Activated CD4-positive, alpha-beta memory T cell treated with anti-CD3 and anti-CD28 coated beads for 36 hours (primary cell): ENCODE results near the gene MYD88. TPM values are rescaled to one million over a fixed set of nuclear protein-coding genes. Genes with fewer than 3 reads are reported as not detected.
A peak's percentile ranks its signal among the peaks of the same experiment; 100 is the strongest.
"Not testable (repeated sequence)": the region's sequence is repeated elsewhere in the genome, so short reads cannot be mapped to it uniquely, and the experiment has no call there.

Experiments
- CTCF ChIA-PET: fragments of 350-600 bp; sonication (Branson Sonifier 250); formaldehyde crosslinking; loops from one replicate; lab custom pipeline; 2021; ENCODE audit warnings: antibody characterized with exemption, inconsistent platforms; lab: Charles Lee
- POLR2A ChIA-PET: fragments of 350-600 bp; sonication (Branson Sonifier 250); formaldehyde crosslinking; loops from one replicate; lab custom pipeline; 2021; ENCODE audit warnings: antibody characterized with exemption; lab: Charles Lee
- DNase-seq: peaks from one replicate; pipeline ENCODE4 v3.0.0-alpha.2; 2020
- H3K27ac Mint-ChIP-seq: one replicate; pipeline ENCODE4 v1.8.0; 2021; ENCODE audit warnings: mixed read lengths
- H3K27me3 Mint-ChIP-seq: one replicate; pipeline ENCODE4 v1.8.0; 2021; ENCODE audit warnings: mixed read lengths
- H3K36me3 Mint-ChIP-seq: one replicate; pipeline ENCODE4 v1.8.0; 2021; ENCODE audit warnings: mixed read lengths
- H3K4me1 Mint-ChIP-seq: one replicate; pipeline ENCODE4 v1.8.0; 2021; ENCODE audit warnings: low read depth, mixed read lengths
- H3K4me3 Mint-ChIP-seq: one replicate; pipeline ENCODE4 v1.8.0; 2021; ENCODE audit warnings: mild to moderate bottlenecking, mixed read lengths
- H3K9me3 Mint-ChIP-seq: one replicate; pipeline ENCODE4 v1.8.0; 2021; ENCODE audit warnings: mixed read lengths
- intact Hi-C: fragments of 100-400 bp; cut with micrococcal nuclease; formaldehyde crosslinking; loops from one replicate; pipeline ENCODE4 v1.15.1; 2023
- total RNA-seq, 2 experiments: library from RNA; stranded (reverse); gene quantifications; one replicate each; pipeline ENCODE4 v1.2.3, GENCODE V29; 2021

Gene MYD88
- total RNA-seq, 2 experiments from 2014 or later: 32.3 to 34.8 TPM

GRCh38 chr3:38130631-38131065, 7.8 kb upstream of the MYD88 start:
- intact Hi-C loops: no loop called here
- ChIA-PET CTCF (interaction anchor here (1.1 kb wide), 1 partner anchor 64 kb away, joined by 3 read pairs; no protein-coding TSS in a partner anchor), POLR2A (no interaction called here)
- no peak overlapping the region for H3K27ac Mint-ChIP-seq
- H3K27me3 Mint-ChIP-seq: no peaks in the 10 kb centered on the region
- peaks cover 35% of the 10 kb centered on the region for H3K36me3 Mint-ChIP-seq
- no peak for DNase-seq
- H3K9me3 Mint-ChIP-seq: no peaks in the 10 kb centered on the region
- peaks cover 23% of the 10 kb centered on the region for H3K4me1 Mint-ChIP-seq
- H3K4me3 Mint-ChIP-seq: no peak overlapping the region

- H3K4me1 Mint-ChIP-seq: peaks cover 24% of the 10 kb centered on the region
- H3K36me3 Mint-ChIP-seq: peaks cover 37% of the 10 kb centered on the region
- H3K9me3 Mint-ChIP-seq: no peaks in the 10 kb centered on the region
- no peak overlapping the region for H3K27ac Mint-ChIP-seq
- ChIA-PET POLR2A (no interaction called here), CTCF (interaction anchor here (0.9 to 1.1 kb wide), 3 partner anchors 62 to 348 kb away, joined by 3 to 4 read pairs (median 3); no protein-coding TSS in a partner anchor)
- intact Hi-C loops: no loop called here
- H3K4me3 Mint-ChIP-seq: no peak overlapping the region
- DNase-seq: peak; percentile 48
- H3K27me3 Mint-ChIP-seq: no peaks in the 10 kb centered on the region
These were observed 6.7 kb upstream of the MYD88 start for GRCh38 chr3:38131621-38132369.

- CTCF ChIA-PET: interaction anchor here (1.2 kb wide), 1 partner anchor 214 kb away, joined by 3 read pairs; the partner anchor contains the start of gene XYLB
- intact Hi-C loops: no loop called here
- H3K4me3 Mint-ChIP-seq: no peak overlapping the region
- H3K27ac Mint-ChIP-seq: no peak overlapping the region
- peaks cover 31% of the 10 kb centered on the region for H3K36me3 Mint-ChIP-seq
- POLR2A ChIA-PET: no interaction called here
- no peaks in the 10 kb centered on the region for H3K27me3 Mint-ChIP-seq
- no peaks in the 10 kb centered on the region for H3K9me3 Mint-ChIP-seq
- peak; percentile 5 for DNase-seq
- peaks cover 34% of the 10 kb centered on the region for H3K4me1 Mint-ChIP-seq
These were observed 5.3 kb upstream of the MYD88 start for GRCh38 chr3:38133209-38133556.

GRCh38 chr3:38133557-38134405, 4.7 kb upstream of the MYD88 start:
- Mint-ChIP-seq H3K9me3 (no peaks in the 10 kb centered on the region), H3K36me3 (peaks cover 31% of the 10 kb centered on the region), H3K27ac (no peak overlapping the region), H3K4me3 (no peak overlapping the region), H3K4me1 (peaks cover 36% of the 10 kb centered on the region), H3K27me3 (no peaks in the 10 kb centered on the region)
- peak; percentile 2 for DNase-seq
- ChIA-PET CTCF (interaction anchor here (1.2 kb wide), 1 partner anchor 213 kb away, joined by 3 read pairs; the partner anchor contains the start of gene XYLB), POLR2A (no interaction called here)
- intact Hi-C loops: no loop called here

- intact Hi-C loops: loop anchor here (5.0 kb wide), 1 partner anchor 348 kb away; no protein-coding TSS in a partner anchor
- POLR2A ChIA-PET, H3K27me3 Mint-ChIP-seq, H3K9me3 Mint-ChIP-seq, H3K27ac Mint-ChIP-seq, DNase-seq: not testable (repeated sequence)
- Mint-ChIP-seq H3K4me1 (peaks cover 40% of the 10 kb centered on the region), H3K4me3 (peak overlapping the region; percentile 80), H3K36me3 (peaks cover 28% of the 10 kb centered on the region)
- CTCF ChIA-PET: interaction anchor here (1.2 kb wide), 1 partner anchor 212 kb away, joined by 3 read pairs; the partner anchor contains the start of gene XYLB
These were observed 3.8 kb upstream of the MYD88 start for GRCh38 chr3:38134517-38135143.

- Mint-ChIP-seq H3K36me3 (peaks cover 21% of the 10 kb centered on the region), H3K4me1 (peaks cover 51% of the 10 kb centered on the region), H3K27ac (peak overlapping the region; percentile 74), H3K4me3 (peak overlapping the region; percentile 80)
- peak; percentile 43 for DNase-seq
- H3K9me3 Mint-ChIP-seq, H3K27me3 Mint-ChIP-seq: not testable (repeated sequence)
- ChIA-PET POLR2A (interaction anchor here (0.8 to 3.7 kb wide), 4 partner anchors 30 to 1037 kb away, joined by 3 to 70 read pairs (median 8); partner anchors contain the start of genes DLEC1 and OXSR1), CTCF (interaction anchor here (1.0 to 2.1 kb wide), 2 partner anchors 211 to 345 kb away, joined by 3 to 11 read pairs; partner anchors contain the start of gene XYLB)
- intact Hi-C loops: loop anchor here (2.0 to 5.0 kb wide), 3 partner anchors 69 to 347 kb away; partner anchors contain the start of gene XYLB
These were observed 2.7 kb upstream of the MYD88 start for GRCh38 chr3:38135621-38136277.

GRCh38 chr3:38136393-38136776, 2.1 kb upstream of the MYD88 start:
- peaks cover 22% of the 10 kb centered on the region for H3K36me3 Mint-ChIP-seq
- peak overlapping the region; percentile 74 for H3K27ac Mint-ChIP-seq
- no peaks in the 10 kb centered on the region for H3K27me3 Mint-ChIP-seq
- DNase-seq: peak; percentile 34
- CTCF ChIA-PET: interaction anchor here (1.0 to 2.8 kb wide), 6 partner anchors 18 to 344 kb away, joined by 3 to 15 read pairs (median 4); partner anchors contain the start of genes OXSR1 and XYLB
- POLR2A ChIA-PET: interaction anchor here (0.8 to 3.7 kb wide), 7 partner anchors 22 to 1036 kb away, joined by 3 to 70 read pairs (median 3); partner anchors contain the start of genes DLEC1 and OXSR1
- intact Hi-C loops: loop anchor here (2.0 to 5.0 kb wide), 3 partner anchors 68 to 346 kb away; partner anchors contain the start of gene XYLB
- H3K9me3 Mint-ChIP-seq: no peaks in the 10 kb centered on the region
- H3K4me1 Mint-ChIP-seq: peaks cover 53% of the 10 kb centered on the region
- H3K4me3 Mint-ChIP-seq: peak overlapping the region; percentile 80

- ChIA-PET CTCF (interaction anchor here (1.0 to 2.8 kb wide), 9 partner anchors 19 to 343 kb away, joined by 3 to 15 read pairs (median 6); partner anchors contain the start of genes OXSR1 and XYLB), POLR2A (interaction anchor here (0.8 to 3.7 kb wide), 9 partner anchors 12 to 1036 kb away, joined by 3 to 70 read pairs (median 3); partner anchors contain the start of genes DLEC1 and OXSR1)
- Mint-ChIP-seq H3K36me3 (peaks cover 28% of the 10 kb centered on the region), H3K9me3 (no peaks in the 10 kb centered on the region), H3K4me3 (peak within 1 kb of the TSS; percentile 80), H3K4me1 (peaks cover 55% of the 10 kb centered on the region), H3K27ac (peak within 1 kb of the TSS; percentile 93), H3K27me3 (no peaks in the 10 kb centered on the region)
- DNase-seq: peak; percentile 99
- intact Hi-C loops: loop anchor here (1.0 to 5.0 kb wide), 9 partner anchors 28 to 359 kb away; partner anchors contain the start of genes ACVR2B, EXOG, OXSR1 and XYLB
These were observed 1.5 kb upstream of the MYD88 start, which contains the start of gene ACAA1 for GRCh38 chr3:38136777-38137614. Gene ACAA1, minus strand, starts transcription at chr3:38137127. Its CDS starts 92 bp downstream, at chr3:38137035.

GRCh38 chr3:38137615-38138348, 679 bp upstream of the MYD88 start:
- POLR2A ChIA-PET: interaction anchor here (0.9 to 3.7 kb wide), 6 partner anchors 11 to 359 kb away, joined by 3 to 70 read pairs (median 4); partner anchors contain the start of genes DLEC1 and OXSR1
- peaks cover 55% of the 10 kb centered on the region for H3K4me1 Mint-ChIP-seq

More at GRCh38 chr3:38137615-38138348, 679 bp upstream of the MYD88 start:
- Mint-ChIP-seq H3K27me3 (no peaks in the 10 kb centered on the region), H3K4me3 (peak overlapping the region; percentile 80), H3K36me3 (peaks cover 31% of the 10 kb centered on the region), H3K27ac (peak overlapping the region; percentile 93), H3K9me3 (no peaks in the 10 kb centered on the region)
- intact Hi-C loops: loop anchor here (1.0 to 5.0 kb wide), 9 partner anchors 28 to 359 kb away; partner anchors contain the start of genes ACVR2B, EXOG, OXSR1 and XYLB
- peak; percentile 52 for DNase-seq
- CTCF ChIA-PET: interaction anchor here (1.1 to 2.8 kb wide), 7 partner anchors 20 to 209 kb away, joined by 4 to 15 read pairs (median 6); partner anchors contain the start of genes OXSR1 and XYLB
